Bronchial epithelial cell (primary cell): ENCODE measurements around the gene MREG. TPM values are rescaled to one million over a fixed set of nuclear protein-coding genes. Genes with fewer than 3 reads are reported as not detected.
"Not testable (repeated sequence)": the region's sequence is repeated elsewhere in the genome, so short reads cannot be mapped to it uniquely, and the experiment has no call there.

Experiments used
- DNase-seq: peaks from one replicate; pipeline ENCODE4 v3.0.0-alpha.2; 2010; ENCODE audit warnings: low read depth
- FAIRE-seq: peaks from 2 replicates; lab custom pipeline; 2011; peaks lifted over from hg19 to GRCh38; lab: Jason Lieb, UNC
- H3K27me3 ChIP-seq: 2 replicates; pipeline ENCODE4 v1.5.1; 2011; ENCODE audit warnings: low read length; ENCODE audit not compliant: control insufficient read depth, insufficient read depth
- H3K36me3 ChIP-seq: 2 replicates; pipeline ENCODE4 v1.5.1; 2011; ENCODE audit warnings: low read length; ENCODE audit not compliant: control insufficient read depth, insufficient read depth
- H3K4me3 ChIP-seq: 2 replicates; pipeline ENCODE4 v1.5.1; 2011; ENCODE audit warnings: mild to moderate bottlenecking, low read depth, low read length, control low read depth
- total RNA-seq: library from RNA; depleted of rRNA; stranded (reverse); fragments of >200 nt; gene quantifications from 2 replicates; pipeline ENCODE4 v1.2.1, GENCODE V29; 2014
- TF ChIP-seq, protein P1 (sequence below): IDR thresholded peaks from 2 replicates; pipeline ENCODE4 v1.5.1; 2011; ENCODE audit warnings: mild to moderate bottlenecking, moderate library complexity, low read length, control low read depth, inconsistent platforms; ENCODE audit not compliant: insufficient read depth, severe bottlenecking

Gene MREG
- total RNA-seq, 1 donor from 2014 or later: 24.7 TPM

- Histone ChIP-seq H3K27me3 (no peaks in the 10 kb centered on the region), H3K4me3 (peak overlapping the region; percentile 10), H3K36me3 (no peaks in the 10 kb centered on the region)
- FAIRE-seq (no peak), DNase-seq (peak; percentile 61)
- TF ChIP-seq, protein P1, sequence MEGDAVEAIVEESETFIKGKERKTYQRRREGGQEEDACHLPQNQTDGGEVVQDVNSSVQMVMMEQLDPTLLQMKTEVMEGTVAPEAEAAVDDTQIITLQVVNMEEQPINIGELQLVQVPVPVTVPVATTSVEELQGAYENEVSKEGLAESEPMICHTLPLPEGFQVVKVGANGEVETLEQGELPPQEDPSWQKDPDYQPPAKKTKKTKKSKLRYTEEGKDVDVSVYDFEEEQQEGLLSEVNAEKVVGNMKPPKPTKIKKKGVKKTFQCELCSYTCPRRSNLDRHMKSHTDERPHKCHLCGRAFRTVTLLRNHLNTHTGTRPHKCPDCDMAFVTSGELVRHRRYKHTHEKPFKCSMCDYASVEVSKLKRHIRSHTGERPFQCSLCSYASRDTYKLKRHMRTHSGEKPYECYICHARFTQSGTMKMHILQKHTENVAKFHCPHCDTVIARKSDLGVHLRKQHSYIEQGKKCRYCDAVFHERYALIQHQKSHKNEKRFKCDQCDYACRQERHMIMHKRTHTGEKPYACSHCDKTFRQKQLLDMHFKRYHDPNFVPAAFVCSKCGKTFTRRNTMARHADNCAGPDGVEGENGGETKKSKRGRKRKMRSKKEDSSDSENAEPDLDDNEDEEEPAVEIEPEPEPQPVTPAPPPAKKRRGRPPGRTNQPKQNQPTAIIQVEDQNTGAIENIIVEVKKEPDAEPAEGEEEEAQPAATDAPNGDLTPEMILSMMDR: no peak
These were observed 82.7 kb downstream of the MREG start for GRCh38 chr2:215930505-215931253.

GRCh38 chr2:215929602-215930335 lies 83.6 kb downstream of the MREG start:
- FAIRE-seq (no peak), DNase-seq (peak; percentile 66)
- TF ChIP-seq, protein P1: no peak
- Histone ChIP-seq H3K36me3 (no peaks in the 10 kb centered on the region), H3K27me3 (no peaks in the 10 kb centered on the region), H3K4me3 (no peak overlapping the region)

DNA sequence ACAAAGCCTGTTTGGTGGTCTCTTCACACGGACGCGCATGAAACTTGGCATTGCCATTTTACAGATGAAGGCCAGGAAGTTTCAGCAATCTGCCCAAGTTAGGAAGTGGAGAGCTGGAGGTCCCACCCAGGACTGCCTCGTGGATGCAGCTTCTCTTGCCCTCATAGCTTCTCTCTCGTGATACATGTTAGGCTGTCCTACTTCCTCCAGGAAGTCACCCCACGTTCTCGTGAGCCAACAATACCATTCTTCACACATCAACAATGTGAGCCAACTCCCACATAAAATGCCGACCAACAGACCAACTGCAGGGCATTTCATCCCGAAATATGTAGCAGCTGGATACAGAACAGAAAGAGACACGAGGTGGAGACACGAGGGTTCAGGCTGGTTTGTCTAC lies 85.3 kb downstream of the MREG start:
- Histone ChIP-seq H3K4me3 (no peak overlapping the region), H3K36me3 (no peaks in the 10 kb centered on the region), H3K27me3 (no peaks in the 10 kb centered on the region)
- DNase-seq (no peak), FAIRE-seq (no peak)
- TF ChIP-seq, protein P1: no peak

DNA sequence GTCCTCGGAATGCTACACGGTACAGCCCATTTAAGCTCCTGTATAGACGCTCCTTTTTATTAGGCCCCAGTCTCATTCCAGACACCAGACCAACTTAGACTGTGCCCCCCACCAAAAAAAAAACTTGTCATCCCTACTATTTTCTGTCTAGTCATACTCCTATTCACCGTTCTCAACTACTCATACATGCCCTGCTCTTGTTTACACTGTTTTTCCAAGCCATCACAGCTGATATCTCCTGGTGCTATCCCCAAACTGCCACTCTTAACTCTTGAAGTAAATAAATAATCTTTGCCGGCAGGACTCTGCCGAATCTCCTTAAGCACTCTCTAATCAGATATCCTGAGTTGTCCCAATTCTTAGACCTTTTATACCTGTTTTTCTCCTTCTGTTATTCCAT lies 86.4 kb downstream of the MREG start:
- not testable (repeated sequence) for DNase-seq, H3K27me3 ChIP-seq, FAIRE-seq, H3K36me3 ChIP-seq, H3K4me3 ChIP-seq

DNA sequence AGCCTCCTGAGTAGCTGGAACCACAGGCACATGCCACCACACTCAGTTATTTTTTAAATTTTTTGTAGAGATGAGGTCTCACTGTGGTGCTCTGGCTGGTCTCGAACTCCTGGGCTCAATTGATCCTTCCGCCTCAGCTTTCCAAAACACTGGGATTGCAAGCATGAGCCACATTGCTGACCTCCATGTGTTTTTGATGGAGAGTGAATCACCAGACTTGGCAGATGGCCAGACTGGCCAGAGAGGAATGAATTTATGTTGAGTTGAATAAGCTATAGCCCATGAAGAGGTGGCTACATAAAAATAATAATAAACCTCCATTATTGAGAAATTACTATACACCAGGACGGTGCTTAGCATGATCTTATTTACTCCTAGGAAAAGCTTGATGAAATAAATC lies 91.5 kb downstream of the MREG start:
- Histone ChIP-seq H3K27me3 (no peaks in the 10 kb centered on the region), H3K36me3 (no peaks in the 10 kb centered on the region), H3K4me3 (no peak overlapping the region)
- no peak for FAIRE-seq
- TF ChIP-seq, protein P1: no peak
- DNase-seq: peak; percentile 52
